ENCODE results near the gene SLX4IP. TPM values are rescaled to one million over a fixed set of nuclear protein-coding genes. Genes with fewer than 3 reads are reported as not detected.

Gene SLX4IP
- total and polyA plus RNA-seq, 12 donors: 2.8 to 8.2 (median 4.8) TPM

DNA sequence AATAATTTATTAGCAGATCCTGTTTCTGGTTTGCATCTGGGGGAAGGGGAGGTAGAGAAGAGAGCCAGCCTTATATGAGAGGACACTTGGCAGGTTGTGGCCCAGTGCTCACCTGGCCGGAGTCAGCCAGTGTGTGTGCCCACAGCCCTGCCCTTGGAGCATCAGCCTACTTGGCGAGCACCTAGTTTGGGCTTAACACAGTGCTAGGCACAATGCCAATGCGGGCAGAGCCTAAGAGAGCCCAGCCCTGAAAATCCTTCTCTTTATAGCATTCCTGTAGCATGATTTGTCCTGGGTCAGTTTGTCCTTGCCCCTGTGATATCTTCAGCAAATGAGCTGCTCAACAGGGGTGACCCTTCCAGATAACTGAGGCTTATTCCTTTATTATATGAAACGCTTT is 73.0 kb downstream of the SLX4IP start:
- 43 to 62% (median 49%) methylated on average over 4 of the region's 4 CpGs for WGBS, 4 donors
- Histone ChIP-seq H3K4me3 (no peak overlapping the region), H3K4me1 (replicated peaks in 1 of 2) (peaks cover 42 to 73% of the 10 kb centered on the region in 2 donors), H3K36me3 (replicated peaks in 1 of 2) (no peaks in the 10 kb centered on the region), H3K9me3 (replicated peaks in 1 of 3) (no peaks in the 10 kb centered on the region), H3K27me3 (no peaks in the 10 kb centered on the region), H3K27ac (peak overlapping the region; percentile 8 to 84 (median 61))
- intact Hi-C loops (cut with DNase I): no loop called here
- peak; percentile 41 to 88 (median 85) for DNase-seq
- TF ChIP-seq, protein P1, sequence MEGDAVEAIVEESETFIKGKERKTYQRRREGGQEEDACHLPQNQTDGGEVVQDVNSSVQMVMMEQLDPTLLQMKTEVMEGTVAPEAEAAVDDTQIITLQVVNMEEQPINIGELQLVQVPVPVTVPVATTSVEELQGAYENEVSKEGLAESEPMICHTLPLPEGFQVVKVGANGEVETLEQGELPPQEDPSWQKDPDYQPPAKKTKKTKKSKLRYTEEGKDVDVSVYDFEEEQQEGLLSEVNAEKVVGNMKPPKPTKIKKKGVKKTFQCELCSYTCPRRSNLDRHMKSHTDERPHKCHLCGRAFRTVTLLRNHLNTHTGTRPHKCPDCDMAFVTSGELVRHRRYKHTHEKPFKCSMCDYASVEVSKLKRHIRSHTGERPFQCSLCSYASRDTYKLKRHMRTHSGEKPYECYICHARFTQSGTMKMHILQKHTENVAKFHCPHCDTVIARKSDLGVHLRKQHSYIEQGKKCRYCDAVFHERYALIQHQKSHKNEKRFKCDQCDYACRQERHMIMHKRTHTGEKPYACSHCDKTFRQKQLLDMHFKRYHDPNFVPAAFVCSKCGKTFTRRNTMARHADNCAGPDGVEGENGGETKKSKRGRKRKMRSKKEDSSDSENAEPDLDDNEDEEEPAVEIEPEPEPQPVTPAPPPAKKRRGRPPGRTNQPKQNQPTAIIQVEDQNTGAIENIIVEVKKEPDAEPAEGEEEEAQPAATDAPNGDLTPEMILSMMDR (IDR thresholded peaks at IDR 0.05): no peak
- no peak for TF ChIP-seq POLR2A (IDR thresholded peaks at IDR 0.05)

DNA sequence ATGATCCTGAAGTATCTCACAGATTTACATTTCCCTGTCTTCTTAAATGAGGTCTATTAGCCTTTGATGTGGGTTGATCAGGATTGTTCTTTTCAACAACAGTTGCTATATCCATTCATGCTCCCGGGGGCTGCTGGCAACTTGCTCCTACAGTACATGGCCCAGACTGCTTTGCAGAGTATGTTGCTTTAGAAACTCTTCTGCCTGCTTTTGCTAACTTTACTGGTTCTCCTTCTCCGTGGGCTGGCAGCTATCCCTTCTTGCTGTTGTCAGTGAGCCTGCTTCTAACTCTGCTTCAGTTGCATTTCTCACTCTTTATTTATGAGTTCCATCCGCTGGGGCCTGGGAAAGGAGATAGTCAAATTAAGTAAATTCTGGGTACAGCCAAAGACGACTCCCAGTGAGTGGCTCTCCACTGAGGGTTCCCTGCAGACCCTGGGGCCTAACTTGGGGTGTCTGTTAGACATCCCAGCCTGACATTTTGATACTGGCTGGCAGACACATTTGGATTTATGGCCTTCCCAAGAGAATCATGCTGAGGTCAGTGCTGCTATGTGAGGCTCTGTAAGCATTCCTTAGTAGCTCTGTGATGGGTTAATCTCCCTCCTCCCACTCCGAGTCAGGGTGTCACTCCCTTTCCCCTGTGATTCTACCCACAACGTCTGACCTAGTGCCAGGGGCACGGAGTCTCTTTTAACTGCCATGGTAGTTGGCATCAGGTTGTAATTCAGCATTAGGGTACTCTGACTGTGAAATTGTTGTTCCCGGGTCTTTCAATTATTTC is 73.6 kb downstream of the SLX4IP start:
- intact Hi-C loops (cut with DNase I): no loop called here
- 21 to 27% (median 24%) methylated on average over 8 of the region's 8 CpGs for WGBS, 4 donors
- peak in 5 of 7 donors; percentile 36 to 45 (median 41) for DNase-seq
- no peaks in the 10 kb centered on the region for H3K36me3 ChIP-seq (replicated peaks in 1 of 2)
- peaks cover 42 to 73% of the 10 kb centered on the region in 2 donors for H3K4me1 ChIP-seq (replicated peaks in 1 of 2)
- H3K9me3 ChIP-seq (replicated peaks in 1 of 3): no peaks in the 10 kb centered on the region
- peak overlapping the region; percentile 8 to 84 (median 61) for H3K27ac ChIP-seq
- no peaks in the 10 kb centered on the region for H3K27me3 ChIP-seq
- no peak overlapping the region for H3K4me3 ChIP-seq
- TF ChIP-seq, protein P1 (IDR thresholded peaks at IDR 0.05): no peak
- no peak for TF ChIP-seq POLR2A (IDR thresholded peaks at IDR 0.05)

DNA sequence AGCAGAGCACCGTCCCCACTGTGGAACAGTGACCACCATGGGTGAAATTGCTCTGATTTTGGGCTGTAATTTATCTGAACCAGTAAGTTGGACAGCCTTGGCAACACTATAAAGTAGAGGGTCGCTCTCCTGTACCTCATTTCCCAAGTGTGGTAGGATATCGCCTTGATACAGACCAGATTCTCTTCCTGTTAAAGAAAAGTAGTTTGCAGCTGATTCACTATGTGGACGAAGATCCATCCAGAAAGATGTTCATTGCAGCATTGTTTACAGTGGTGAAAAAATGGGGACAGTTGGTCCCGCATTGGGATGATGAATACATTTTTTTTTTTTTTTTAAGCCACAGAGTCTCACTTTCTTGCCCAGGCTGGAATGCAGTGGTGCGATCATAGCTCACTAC is 74.3 kb downstream of the SLX4IP start:
- no peaks in the 10 kb centered on the region for H3K9me3 ChIP-seq (replicated peaks in 1 of 3)
- intact Hi-C loops (cut with DNase I): no loop called here
- peaks cover 40 to 73% of the 10 kb centered on the region in 2 donors for H3K4me1 ChIP-seq (replicated peaks in 1 of 2)
- no peaks in the 10 kb centered on the region for H3K27me3 ChIP-seq
- H3K36me3 ChIP-seq (replicated peaks in 1 of 2): no peaks in the 10 kb centered on the region
- H3K4me3 ChIP-seq: no peak overlapping the region
- H3K27ac ChIP-seq: peak overlapping the region in 4 of 5 donors; percentile 53 to 84 (median 67)
- no peak for DNase-seq
- WGBS, 4 donors: 79 to 92% (median 89%) methylated on average over 6 of the region's 6 CpGs
- no peak for TF ChIP-seq POLR2A (IDR thresholded peaks at IDR 0.05)
- TF ChIP-seq, protein P1 (IDR thresholded peaks at IDR 0.05): no peak

DNA sequence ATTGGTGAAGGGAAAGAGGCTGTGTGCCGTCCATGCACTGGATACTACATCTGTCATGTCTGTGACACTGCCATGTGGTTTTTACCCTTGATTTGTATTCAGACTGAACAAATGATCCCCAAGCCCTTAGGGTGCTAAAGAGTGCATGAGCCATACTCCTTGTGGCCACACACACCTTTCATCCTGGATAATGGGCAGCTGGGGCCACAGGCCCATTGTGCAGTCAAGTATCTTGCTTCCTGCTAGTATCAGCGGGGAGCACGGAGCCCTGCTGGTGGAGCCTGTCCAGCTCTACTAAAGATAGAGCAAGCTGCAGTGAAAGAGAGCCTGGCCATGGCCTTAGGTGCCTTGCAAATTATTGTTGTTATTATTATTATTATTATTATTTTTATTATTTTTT is 75.1 kb downstream of the SLX4IP start:
- H3K4me1 ChIP-seq (replicated peaks in 1 of 2): peaks cover 33 to 70% of the 10 kb centered on the region in 2 donors
- H3K27ac ChIP-seq: peak overlapping the region in 1 of 5 donors; percentile 46
- WGBS, 4 donors: 82 to 96% (median 92%) methylated on average over 3 of the region's 3 CpGs

More for the DNA sequence above, 75.1 kb downstream of the SLX4IP start:
- Histone ChIP-seq H3K36me3 (replicated peaks in 1 of 2) (no peaks in the 10 kb centered on the region), H3K4me3 (no peak overlapping the region), H3K9me3 (replicated peaks in 1 of 3) (no peaks in the 10 kb centered on the region), H3K27me3 (no peaks in the 10 kb centered on the region)
- intact Hi-C loops (cut with DNase I): no loop called here
- TF ChIP-seq, protein P1 (IDR thresholded peaks at IDR 0.05): no peak
- no peak for TF ChIP-seq POLR2A (IDR thresholded peaks at IDR 0.05)
- DNase-seq: no peak

All from adrenal gland (tissue), 12 donors.